Measurements from ENCODE around the gene PRDM12.

DNA sequence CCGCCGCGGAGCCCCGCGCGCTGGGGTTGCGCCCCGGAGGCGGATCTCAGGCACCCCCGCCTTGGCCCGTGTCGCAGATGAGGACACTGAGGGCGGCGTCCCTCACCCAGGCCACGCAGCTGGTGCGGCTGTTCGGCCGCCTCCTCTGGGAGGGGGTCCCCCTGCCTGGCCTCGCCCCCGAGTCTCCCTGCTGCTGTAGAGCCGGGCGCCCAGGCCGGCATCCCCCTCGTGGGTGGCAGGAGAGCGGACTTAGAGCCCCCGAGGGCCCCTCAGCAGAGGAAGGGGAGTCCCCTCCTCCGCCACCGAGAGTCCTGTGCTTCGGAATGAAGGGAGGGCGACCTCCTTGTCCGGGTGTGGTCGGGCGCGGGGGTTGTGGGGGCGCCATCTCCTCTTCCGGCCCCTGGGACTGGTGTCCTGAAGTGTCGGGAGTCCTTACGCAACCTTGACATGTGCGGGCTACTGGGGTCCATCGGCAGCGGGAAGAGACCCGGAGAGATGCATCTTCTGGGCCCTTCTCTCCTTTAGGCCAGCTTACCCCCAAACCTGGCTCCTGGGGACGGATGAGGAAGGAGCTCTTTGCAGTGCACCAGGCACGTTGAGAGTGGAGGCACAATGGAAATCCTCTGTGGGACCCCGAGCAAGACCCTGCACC lies 17.5 kb downstream of the PRDM12 start:
- TF ChIP-seq, protein P1, sequence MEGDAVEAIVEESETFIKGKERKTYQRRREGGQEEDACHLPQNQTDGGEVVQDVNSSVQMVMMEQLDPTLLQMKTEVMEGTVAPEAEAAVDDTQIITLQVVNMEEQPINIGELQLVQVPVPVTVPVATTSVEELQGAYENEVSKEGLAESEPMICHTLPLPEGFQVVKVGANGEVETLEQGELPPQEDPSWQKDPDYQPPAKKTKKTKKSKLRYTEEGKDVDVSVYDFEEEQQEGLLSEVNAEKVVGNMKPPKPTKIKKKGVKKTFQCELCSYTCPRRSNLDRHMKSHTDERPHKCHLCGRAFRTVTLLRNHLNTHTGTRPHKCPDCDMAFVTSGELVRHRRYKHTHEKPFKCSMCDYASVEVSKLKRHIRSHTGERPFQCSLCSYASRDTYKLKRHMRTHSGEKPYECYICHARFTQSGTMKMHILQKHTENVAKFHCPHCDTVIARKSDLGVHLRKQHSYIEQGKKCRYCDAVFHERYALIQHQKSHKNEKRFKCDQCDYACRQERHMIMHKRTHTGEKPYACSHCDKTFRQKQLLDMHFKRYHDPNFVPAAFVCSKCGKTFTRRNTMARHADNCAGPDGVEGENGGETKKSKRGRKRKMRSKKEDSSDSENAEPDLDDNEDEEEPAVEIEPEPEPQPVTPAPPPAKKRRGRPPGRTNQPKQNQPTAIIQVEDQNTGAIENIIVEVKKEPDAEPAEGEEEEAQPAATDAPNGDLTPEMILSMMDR (IDR thresholded peaks at IDR 0.05; ENCODE audit: low read length): no peak
- TF ChIP-seq EZH2 (IDR thresholded peaks at IDR 0.05; ENCODE audit: borderline replicate concordance, low read length): no peak

All from OCI-LY1 (cell line).